Hypothalamus (tissue), 51 donors: Measurements from ENCODE around the gene RGS19.
"Not testable (repeated sequence)": the region's sequence is repeated elsewhere in the genome, so short reads cannot be mapped to it uniquely, and the experiment has no call there.

Source experiments
- DNase-seq, 51 donors: peaks; one replicate each; lab custom pipeline; 2025; lab: John Stamatoyannopoulos, UW

RGS19 gene, protein sequence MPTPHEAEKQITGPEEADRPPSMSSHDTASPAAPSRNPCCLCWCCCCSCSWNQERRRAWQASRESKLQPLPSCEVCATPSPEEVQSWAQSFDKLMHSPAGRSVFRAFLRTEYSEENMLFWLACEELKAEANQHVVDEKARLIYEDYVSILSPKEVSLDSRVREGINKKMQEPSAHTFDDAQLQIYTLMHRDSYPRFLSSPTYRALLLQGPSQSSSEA

DNA sequence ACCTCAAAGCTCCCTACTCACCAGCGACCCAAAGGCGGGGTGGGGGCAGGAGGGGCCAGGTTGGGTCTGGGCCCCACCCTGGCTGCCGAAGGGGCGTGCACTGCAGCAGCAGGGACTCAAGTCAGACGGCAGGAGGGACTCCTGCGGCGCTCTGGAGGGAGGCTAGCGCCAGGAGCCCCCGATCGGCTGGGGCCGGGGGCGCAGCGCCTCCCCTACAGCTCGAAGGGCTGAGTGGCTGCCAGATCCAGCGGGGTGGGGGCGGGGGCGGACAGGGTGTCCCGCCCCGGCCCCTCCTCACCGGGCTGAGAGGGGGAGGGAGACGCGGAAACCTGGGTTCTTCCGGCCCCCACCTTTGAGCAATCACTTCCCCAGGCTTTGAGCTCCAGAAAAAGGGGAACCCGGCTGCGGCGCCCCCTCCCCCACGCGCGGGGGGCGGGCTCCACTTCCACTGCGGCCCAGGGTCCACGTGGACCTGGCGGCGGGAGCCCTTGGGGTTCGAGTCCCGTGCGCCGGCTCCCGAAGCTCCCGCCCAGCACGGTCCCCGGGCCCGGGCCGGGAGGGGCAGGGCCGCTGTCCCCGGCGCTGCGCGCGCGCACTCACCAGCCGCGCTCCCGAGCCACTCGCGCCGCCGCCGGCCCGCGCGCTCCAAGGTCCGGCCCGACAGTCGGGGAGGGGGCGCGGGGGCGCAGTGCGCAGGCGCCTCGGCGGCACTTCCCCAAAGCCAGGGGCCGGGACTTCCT is at the start of gene RGS19:
TSS of gene RGS19 (minus strand) at position 246 of the 740 bp plus-strand sequence. CDS start 2,632 bp downstream, outside the sequence.
- DNase-seq: peak in 37 of 51 donors; percentile 21 to 77 (median 62)

DNA sequence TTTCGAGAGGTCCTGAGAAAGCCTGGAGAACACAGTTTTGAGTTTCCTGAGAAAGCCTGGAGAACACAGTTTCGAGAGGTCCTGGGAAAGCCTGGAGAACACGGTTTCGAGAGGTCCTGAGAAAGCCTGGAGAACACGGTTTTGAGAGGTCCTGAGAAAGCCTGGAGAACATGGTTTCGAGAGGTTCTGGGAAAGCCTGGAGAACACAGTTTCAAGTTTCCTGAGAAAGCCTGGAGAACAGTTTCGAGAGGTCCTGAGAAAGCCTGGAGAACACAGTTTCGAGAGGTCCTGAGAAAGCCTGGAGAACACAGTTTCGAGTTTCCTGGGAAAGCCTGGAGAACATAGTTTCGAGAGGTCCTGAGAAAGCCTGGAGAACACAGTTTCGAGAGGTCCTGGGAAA is 44.2 kb upstream of the RGS19 start:
- not testable (repeated sequence) for DNase-seq

DNA sequence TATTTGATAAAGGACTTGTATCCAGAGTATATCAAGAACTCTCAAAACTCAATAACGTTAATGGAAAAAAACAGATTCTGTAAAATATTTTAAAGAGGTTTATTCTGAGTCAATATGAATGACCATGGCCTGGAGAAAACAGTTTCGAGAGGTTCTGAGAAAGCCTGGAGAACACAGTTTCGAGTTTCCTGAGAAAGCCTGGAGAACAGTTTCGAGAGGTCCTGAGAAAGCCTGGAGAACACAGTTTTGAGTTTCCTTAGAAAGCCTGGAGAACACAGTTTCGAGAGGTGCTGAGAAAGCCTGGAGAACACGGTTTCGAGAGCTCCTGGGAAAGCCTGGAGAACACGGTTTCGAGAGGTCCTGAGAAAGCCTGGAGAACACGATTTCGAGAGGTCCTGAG is 43.6 kb upstream of the RGS19 start:
- DNase-seq: not testable (repeated sequence)

DNA sequence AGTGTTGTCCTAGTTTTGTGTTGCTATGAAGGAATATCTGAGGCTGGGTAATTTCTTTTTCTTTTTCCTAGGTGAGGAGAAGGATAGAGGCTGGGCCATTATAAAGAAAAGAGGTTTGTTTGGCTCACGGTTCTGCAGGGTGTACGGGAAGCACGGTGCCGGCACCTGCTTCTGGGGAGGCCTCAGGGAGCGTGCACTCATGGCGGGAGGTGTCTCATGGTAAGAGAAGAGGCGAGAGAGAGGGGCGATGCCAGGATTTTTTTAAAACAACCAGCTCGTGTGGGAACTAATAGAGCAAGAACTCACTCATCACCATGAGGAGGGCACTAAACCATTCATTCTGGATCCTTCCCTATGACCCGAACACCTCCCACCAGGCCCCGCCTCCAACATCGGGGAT is 42.3 kb upstream of the RGS19 start:
- DNase-seq: no peak

DNA sequence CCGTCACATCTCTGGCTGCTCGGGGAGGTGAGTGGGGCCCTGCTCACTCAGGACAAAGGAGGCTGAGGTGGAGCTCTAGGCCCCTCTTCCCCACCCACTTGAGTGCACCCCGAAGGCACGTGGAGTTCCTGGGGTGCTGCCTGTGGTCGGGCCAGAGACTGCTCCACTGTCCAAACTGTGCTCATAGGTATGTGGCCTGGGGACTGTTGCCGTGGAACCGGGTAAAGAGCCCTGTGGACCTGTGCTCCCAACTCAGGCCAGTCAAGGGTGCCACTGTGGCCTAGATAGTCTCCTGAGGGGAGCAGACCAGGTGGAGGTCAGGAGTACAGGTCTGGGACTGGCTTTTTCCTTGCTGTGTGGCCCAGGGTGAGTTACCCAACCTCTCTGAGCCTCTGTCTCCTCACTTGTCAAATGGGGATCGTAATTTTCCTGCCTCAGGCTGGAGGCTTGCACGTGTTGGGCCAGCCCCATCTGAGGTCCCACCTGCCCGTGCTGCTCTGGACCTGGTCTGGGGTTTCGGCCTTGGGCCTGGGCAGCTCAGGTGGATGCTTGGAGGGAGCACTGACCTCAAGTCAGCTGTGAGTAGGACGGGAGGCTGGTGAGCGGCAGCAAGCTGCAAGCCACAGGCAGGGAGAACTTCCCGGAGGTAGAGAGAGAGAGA is 40.5 kb upstream of the RGS19 start:
- DNase-seq: no peak

DNA sequence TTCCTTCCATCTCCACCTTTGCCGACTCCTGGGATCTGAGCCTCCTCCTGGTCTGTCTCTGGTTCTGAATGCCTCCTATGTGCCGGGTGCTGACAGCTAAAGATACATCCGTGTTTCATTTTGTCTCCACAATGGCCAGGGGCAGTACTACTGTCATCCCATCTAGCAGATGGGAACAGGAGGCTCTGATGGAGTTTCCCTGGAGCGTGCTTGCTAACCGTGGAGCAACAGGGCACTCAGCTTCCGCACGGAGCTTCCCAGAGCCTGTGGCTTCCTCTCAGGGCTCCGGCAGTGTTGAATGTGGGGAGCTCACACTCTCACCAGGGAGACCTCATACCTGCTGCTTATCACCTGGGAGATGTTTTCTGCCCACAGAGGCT is 40.0 kb upstream of the RGS19 start:
- no peak for DNase-seq

DNA sequence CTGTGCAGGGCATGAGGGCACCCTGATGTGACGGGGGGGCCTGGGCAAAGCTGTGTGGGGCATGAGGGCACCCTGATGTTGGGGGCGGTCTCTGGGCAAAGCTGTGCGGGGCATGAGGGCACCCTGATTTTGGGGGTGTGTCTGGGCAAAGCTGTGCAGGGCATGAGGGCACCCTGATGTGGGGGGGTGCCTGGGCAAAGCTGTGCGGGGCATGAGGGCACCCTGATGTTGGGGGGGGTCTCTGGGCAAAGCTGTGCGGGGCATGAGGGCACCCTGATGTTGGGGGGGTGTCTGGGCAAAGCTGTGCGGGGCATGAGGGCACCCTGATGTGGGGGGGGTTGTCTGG is 38.1 kb upstream of the RGS19 start:
- not testable (repeated sequence) for DNase-seq

DNA sequence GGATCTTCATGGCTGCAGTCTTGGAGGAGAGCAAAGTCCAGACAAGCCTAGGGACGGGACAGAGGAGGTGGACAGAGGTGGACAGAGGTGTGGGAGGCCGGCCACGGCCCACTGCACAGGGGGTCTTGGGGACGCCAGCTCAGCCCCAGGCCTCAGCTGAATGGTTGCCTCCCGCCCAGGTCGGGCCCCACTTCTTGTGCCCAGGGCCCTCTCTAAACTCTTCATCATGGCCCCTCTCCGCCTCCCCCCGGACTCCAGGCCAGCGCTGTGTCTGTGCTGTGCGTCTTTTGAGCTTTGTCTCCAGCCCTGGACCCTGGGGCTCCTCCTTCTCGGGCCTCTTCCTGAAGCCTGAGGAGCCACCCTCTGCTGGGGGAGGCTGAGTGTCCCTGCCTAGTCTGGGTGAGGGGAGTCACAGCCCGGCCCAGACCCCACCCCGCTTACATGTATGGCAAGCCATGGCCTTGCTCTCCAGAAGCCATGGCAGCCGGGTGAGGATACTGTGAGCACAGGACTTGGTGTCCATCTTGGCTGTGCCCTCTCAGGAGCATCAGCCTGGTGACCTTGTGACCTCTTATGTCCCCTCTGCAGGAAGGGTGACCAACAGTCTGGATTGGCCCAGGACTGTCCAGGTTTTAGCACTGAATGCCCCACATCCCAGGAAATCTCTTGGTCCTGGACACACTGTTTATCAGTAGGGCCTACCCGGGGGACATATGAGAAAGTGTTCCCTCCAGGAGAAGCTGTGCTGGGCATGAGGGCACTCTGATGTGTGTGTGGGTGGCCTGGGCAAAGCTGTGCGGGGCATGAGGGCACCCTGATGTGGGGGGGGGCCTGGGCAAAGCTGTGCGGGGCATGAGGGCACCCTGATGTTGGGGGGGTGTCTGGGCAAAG is 37.5 kb upstream of the RGS19 start:
- no peak for DNase-seq

DNA sequence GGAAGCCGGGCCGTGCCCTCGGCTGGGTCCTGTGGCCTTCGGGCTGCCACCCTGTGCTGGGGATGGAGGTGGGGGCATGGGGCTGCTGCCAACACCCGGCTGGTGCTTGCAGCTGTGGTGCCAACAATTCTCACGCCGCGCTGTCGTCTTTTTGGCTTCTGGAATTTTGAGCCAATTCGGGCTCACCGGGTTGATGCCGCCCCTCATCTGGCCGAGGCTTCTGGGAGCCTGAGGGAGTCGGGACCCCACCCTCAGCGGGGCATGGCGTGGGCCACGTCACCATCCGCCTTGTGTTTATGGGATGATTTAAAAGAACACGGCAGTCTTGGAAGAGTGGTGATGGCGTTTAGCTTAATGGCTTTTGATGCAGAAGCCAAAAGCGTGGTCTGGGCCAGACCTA is 36.7 kb upstream of the RGS19 start:
- no peak for DNase-seq

DNA sequence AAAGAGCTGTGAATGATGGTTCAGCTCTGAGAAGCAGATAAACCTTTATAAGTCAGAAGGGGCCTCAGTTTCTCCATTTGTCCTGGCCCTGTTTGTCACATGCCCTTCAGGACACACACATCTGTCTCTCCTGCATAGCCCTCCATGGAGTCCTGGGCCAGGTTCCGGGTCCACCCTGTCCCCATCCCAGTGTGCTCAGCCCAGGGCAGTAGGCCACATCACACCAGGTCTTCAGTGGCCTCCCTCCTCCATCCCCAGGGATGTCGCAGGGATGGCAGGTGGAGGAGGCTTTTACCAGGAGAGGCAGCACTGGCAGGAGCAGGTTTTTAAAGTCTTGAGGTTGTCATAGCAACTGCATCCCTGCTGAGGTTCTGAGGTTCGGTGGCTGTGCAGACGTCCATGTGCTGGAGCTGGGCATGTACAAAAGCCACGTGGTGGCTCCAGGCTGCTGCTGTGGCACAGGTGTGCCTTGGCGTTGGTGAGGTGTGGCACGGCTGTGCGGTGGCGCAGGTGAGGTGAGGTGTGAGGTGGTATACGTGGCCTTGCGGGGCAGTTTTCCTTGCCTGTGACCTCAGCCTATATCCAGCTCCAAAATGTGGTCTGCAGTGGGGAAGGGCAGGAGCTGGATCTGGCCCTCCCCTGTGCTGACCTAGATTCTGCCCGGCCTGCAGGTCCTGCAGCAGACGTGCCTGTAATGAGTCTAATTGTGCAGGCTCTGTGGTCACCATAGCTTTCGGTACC is 36.0 kb upstream of the RGS19 start:
- DNase-seq: peak in 13 of 51 donors; percentile 25 to 61 (median 35)

DNA sequence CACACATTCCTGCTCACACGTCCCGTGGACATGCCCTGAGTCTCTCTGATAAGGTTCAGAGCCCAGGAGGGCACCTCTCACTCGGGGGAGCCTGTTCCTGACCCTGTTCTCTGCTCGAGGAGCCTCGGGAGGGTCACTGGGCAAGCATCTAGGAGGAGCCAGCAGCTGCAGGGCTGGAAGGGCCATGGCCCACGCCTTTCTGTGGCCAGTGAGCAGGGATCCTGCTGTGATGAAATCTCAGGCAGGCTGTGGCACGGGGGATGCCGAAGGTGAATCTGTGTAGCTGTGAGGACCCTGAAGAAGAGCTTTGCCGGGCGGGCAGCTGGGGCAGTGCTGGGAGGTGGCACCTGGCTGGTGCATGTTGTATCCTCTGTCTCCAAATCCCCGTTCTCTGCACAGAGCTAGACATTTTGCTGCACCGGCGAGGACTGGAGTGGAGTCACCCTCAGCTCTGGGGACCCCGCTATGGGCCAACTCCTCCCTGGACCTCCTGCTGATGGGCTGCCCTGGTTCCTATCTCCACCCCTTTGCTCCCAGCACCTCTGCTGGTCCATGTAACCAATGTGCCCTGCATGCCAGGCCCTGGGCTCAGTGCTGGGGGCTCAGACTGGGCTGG is 35.1 kb upstream of the RGS19 start:
- DNase-seq: no peak

DNA sequence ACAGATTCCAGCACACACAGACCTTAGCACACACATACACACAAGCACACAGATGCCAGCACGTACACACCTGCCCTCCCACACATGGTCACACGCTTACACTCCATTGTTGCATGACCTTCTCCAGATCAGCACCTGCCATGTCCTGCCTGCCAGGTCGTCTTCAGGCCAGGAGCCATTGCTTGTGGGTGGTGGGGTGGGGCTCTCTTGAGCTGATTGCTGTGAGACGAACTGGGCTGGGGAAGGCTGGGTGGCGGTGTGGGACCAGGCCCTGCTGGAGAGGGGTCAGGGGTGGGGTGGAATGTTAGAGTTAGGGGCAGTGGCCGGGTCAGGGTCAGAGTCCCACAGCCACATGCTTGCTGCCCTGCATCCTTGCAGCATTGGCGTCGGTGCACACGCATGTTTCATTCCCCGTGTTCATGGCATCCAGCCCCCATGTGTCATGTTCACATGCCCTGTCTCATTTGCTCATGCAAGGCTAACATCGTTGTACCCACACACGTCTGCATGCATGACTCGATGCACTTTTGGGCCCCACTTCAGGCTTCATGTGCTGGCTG is 34.6 kb upstream of the RGS19 start:
- no peak for DNase-seq

DNA sequence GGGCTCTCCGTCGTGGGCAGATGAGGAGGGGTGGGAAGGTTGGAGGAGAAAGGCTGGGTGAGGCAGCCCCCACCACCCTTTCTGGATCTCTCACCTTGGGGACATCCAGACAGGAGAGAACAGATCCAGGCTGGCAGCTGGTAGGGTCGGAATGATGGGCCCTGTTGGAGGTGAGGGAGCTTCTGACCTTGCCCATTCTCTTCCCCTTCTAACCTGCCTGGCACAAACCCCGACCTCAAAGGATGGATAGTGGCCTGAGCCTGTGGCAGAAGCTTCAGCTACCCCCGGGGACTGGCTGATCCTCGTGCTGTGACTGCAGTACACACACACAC is 34.1 kb upstream of the RGS19 start:
- no peak for DNase-seq

DNA sequence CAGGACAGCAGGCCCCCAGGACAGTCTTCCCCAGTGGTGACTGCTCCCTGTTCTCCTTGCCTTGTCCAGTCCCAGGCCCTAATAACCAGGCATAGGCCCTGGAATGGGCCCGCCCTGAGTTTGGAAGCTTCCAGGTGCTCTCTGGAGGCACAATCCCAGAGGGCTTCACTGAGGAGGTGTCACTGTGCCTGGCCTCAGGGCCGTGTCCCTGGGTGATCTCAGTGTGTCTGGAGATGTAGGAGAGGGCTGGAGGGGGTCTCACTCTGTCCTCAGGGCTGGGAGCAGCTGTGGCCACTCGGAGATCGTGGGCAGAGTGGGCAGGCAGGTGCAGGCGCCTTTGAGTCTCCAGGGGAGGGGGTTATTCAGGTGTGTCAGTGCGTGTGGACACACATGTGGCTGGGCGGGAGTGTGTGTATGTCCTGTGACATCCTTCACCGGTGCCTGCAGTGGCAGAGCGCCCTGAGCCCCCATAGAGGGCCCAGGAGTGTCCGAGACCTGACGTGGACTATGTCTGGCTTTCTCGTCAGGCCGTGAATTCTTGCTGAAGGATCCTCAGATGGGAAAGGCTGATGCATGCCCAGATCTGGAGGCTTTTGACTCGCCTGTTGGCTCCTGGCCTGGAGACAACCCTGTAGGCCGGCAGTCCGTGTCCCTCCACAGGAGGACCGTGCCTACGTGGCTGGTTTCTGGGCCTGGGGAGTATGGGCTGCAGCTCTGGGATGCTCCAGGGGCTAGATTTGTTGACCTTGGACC is 33.5 kb upstream of the RGS19 start:
- DNase-seq: no peak

DNA sequence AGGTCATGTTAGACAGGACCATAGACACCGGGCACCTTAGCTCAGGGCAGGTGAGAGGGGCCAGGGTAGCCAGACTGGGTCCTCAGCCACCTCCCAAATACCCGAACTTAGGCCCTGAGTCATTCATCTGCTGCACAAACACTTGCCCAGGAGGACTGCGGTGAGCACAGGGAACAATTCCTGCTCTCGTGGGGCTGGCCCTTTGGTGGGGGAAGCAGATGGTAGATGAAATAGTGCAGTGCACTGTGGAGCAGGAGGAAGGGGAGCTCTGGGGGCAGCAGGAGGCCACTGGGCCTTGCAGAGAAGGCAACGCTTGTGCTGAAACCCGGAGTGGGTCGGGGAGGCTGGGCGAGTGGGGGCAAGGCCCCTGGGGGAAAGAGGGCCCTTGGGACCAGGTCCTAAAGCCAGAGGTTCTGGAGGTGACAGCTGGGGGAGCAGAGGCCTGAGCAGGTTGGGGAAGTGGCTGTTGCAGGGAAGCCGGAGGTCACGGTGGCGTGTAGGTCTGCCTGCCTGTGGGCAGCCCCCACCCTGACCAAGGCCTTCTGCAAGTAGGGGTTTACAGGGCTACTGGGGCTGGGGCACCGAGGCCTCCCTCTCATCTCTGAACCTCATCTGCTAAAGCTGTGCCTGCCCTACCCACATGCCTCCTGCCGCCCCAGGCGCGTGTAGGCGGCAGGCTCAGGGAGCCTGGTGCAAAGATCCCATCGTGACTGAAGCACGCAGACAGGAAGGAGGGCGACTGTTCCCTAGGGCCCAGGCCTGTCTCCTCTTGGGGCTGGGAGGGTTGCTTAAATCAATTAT is 32.7 kb upstream of the RGS19 start:
- no peak for DNase-seq

DNA sequence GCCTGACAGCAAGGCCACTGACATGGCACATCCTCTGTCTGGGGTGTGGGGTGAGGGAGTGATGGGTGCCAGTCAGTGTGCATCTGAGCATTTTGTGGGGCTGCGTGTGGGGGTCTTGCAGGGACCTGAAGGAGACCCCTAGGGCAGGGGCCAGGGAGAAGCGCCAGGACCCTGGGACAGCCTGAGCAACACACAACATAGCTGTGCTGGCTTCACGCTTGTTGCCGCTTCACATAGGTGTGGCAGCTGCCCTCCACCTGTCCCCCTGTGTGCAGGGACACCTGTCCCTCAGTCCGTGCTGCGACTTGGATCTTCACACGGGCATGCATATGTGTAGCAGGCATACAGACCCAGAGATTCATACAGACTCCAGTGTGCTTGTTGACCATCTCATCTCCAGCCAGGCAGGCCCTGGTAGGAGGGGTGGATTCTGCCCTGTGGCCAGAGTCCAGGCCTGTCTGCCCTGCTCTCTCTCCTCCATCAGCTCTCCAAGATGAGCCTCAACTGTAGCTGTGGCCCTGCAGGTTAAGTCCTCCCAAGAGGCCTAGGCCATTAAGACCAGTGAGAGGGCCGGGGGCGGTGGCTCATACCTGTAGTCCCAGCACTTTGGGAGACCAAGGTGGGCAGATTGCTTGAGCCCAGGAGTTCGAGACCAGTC is 31.2 kb upstream of the RGS19 start:
- no peak for DNase-seq

DNA sequence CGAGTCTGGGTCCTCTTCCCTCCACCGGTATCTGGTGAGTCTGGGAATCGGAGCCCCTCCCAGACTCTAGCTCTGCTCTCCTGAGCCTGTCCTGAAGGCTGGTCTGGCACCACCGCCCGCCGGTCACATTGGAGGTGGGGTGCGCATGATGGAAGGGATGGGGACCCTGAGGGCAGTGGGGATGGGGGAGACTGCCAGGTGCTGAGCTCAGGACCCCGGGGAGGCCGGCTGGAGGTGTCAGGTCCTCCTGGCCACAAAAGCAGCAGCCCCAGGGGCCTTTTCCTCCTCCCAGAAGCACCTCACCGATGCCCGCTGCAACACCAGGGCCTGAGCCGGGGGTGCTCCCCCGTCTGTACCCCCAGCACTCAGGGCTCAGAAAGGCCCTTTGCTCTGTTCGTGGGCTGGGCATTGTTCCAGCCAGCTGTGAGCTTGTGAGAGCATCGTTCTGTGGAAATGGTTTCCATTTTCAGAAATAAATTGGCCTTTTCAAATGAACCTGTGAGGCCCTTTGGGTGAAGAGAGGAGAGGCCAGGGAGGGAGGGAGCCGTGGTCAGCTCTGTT is 30.6 kb upstream of the RGS19 start:
- peak in 4 of 51 donors; percentile 15 to 23 (median 20) for DNase-seq
